WTC11 (cell line): Measurements from ENCODE around the gene ITIH2.

Source experiments
- ATF3 ChIP-seq: sonication (generic); formaldehyde crosslinking; conservative IDR thresholded peaks from 2 replicates; pipeline ENCODE4 v1.8.1; 2022; ENCODE audit warnings: mild to moderate bottlenecking, missing genetic modification reagents
- CREB1 ChIP-seq: sonication (generic); formaldehyde crosslinking; IDR thresholded peaks from 2 replicates; pipeline ENCODE4 v1.8.0; 2023; ENCODE audit warnings: mild to moderate bottlenecking, missing genetic modification reagents
- FOXP1 ChIP-seq: sonication (generic); formaldehyde crosslinking; IDR thresholded peaks from 2 replicates; pipeline ENCODE4 v1.8.0; 2022; ENCODE audit warnings: missing genetic modification reagents, mild to moderate bottlenecking, moderate library complexity, borderline replicate concordance
- NFE2L1 ChIP-seq: sonication (generic); formaldehyde crosslinking; IDR thresholded peaks from 2 replicates; pipeline ENCODE4 v1.8.1; 2023; ENCODE audit warnings: missing genetic modification reagents
- NR2C2 ChIP-seq: sonication (generic); formaldehyde crosslinking; IDR thresholded peaks from 2 replicates; pipeline ENCODE4 v1.8.0; 2022; ENCODE audit warnings: mild to moderate bottlenecking, missing genetic modification reagents
- SMAD4 ChIP-seq: sonication (generic); formaldehyde crosslinking; IDR thresholded peaks from 2 replicates; pipeline ENCODE4 v1.8.0; 2022; ENCODE audit warnings: mild to moderate bottlenecking, missing genetic modification reagents
- SP1 ChIP-seq: sonication (generic); formaldehyde crosslinking; conservative IDR thresholded peaks from 2 replicates; pipeline ENCODE4 v1.8.1; 2022; ENCODE audit warnings: missing genetic modification reagents
- ZNF232 ChIP-seq: sonication (generic); formaldehyde crosslinking; IDR thresholded peaks from 2 replicates; pipeline ENCODE4 v1.8.0; 2022; ENCODE audit warnings: mild to moderate bottlenecking, missing genetic modification reagents
- TF ChIP-seq, protein P1 (sequence below): fragments of 200-600 bp; IDR thresholded peaks from 2 replicates; pipeline ENCODE4 v1.8.0; 2022; ENCODE audit warnings: antibody characterized with exemption
- TF ChIP-seq, protein P2 (sequence below): sonication (generic); formaldehyde crosslinking; IDR thresholded peaks from 2 replicates; pipeline ENCODE4 v1.8.1; 2023; ENCODE audit warnings: mild to moderate bottlenecking, missing genetic modification reagents, moderate library complexity
- TF ChIP-seq, protein P3 (sequence below): sonication (generic); formaldehyde crosslinking; IDR thresholded peaks from 2 replicates; pipeline ENCODE4 v1.8.1; 2023; ENCODE audit warnings: mild to moderate bottlenecking, missing genetic modification reagents, moderate library complexity

DNA sequence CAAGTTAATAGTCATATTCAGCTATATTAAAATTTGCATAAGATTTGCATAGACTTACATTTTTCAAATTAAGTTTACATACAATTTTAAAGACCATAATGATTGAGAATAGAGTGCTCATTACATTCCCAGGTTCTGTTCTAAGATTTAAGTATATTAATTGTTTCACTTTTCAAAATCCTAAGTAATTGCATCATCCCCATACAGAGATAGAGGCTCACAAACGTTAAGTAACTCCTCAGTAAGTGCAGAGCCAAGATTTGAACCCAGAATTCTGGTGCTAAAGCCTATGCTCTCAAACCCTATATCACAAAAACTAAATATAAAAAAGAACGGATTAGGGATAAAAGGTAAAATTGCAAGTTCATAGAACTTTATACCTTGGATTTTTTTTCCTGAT is 38.4 kb upstream of the ITIH2 start:
- TF ChIP-seq SMAD4 (CRISPR knock-in tag) (no peak), NFE2L1 (no peak), ATF3 (CRISPR knock-in tag) (no peak), FOXP1 (CRISPR knock-in tag) (no peak), CREB1 (CRISPR knock-in tag) (no peak), SP1 (CRISPR knock-in tag) (no peak), NR2C2 (no peak), ZNF232 (CRISPR knock-in tag) (no peak)
- TF ChIP-seq, protein P1, sequence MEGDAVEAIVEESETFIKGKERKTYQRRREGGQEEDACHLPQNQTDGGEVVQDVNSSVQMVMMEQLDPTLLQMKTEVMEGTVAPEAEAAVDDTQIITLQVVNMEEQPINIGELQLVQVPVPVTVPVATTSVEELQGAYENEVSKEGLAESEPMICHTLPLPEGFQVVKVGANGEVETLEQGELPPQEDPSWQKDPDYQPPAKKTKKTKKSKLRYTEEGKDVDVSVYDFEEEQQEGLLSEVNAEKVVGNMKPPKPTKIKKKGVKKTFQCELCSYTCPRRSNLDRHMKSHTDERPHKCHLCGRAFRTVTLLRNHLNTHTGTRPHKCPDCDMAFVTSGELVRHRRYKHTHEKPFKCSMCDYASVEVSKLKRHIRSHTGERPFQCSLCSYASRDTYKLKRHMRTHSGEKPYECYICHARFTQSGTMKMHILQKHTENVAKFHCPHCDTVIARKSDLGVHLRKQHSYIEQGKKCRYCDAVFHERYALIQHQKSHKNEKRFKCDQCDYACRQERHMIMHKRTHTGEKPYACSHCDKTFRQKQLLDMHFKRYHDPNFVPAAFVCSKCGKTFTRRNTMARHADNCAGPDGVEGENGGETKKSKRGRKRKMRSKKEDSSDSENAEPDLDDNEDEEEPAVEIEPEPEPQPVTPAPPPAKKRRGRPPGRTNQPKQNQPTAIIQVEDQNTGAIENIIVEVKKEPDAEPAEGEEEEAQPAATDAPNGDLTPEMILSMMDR, result no peak
- TF ChIP-seq, protein P2, sequence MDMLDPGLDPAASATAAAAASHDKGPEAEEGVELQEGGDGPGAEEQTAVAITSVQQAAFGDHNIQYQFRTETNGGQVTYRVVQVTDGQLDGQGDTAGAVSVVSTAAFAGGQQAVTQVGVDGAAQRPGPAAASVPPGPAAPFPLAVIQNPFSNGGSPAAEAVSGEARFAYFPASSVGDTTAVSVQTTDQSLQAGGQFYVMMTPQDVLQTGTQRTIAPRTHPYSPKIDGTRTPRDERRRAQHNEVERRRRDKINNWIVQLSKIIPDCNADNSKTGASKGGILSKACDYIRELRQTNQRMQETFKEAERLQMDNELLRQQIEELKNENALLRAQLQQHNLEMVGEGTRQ (CRISPR knock-in tag), result no peak
- TF ChIP-seq, protein P3, sequence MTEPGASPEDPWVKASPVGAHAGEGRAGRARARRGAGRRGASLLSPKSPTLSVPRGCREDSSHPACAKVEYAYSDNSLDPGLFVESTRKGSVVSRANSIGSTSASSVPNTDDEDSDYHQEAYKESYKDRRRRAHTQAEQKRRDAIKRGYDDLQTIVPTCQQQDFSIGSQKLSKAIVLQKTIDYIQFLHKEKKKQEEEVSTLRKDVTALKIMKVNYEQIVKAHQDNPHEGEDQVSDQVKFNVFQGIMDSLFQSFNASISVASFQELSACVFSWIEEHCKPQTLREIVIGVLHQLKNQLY (CRISPR knock-in tag), result no peak
